Mesendoderm (in vitro differentiated cells): ENCODE results near the gene ADGRD1.

Experiments
- DNase-seq: peaks from one replicate; pipeline ENCODE4 v3.0.0; 2013
- H2AK5ac ChIP-seq: 2 replicates; pipeline ENCODE4 v1.6.1; 2013; ENCODE audit warnings: low read length, inconsistent platforms
- H2BK120ac ChIP-seq: 2 replicates; pipeline ENCODE4 v1.6.1; 2013; ENCODE audit warnings: low read depth, mild to moderate bottlenecking, low read length, moderate library complexity, mixed read lengths
- H2BK15ac ChIP-seq: replicated peaks from 2 replicates; pipeline ENCODE4 v1.6.1; 2013; ENCODE audit warnings: low read depth, mild to moderate bottlenecking, moderate library complexity
- H2BK5ac ChIP-seq: 2 replicates; pipeline ENCODE4 v1.6.1; 2013; ENCODE audit warnings: low read length, inconsistent platforms
- H3K18ac ChIP-seq: 2 replicates; pipeline ENCODE4 v1.6.1; 2013; ENCODE audit warnings: mild to moderate bottlenecking, low read length, mixed read lengths
- H3K23ac ChIP-seq: one replicate; pipeline ENCODE4 v1.6.1; 2013; ENCODE audit warnings: low read length
- H3K27ac ChIP-seq: 2 replicates; pipeline ENCODE4 v1.5.1; 2013; ENCODE audit warnings: low read depth, mild to moderate bottlenecking, inconsistent platforms, low read length, moderate library complexity
- H3K27me3 ChIP-seq: 2 replicates; pipeline ENCODE4 v1.6.1; 2013; ENCODE audit warnings: low read length, control low read depth, mild to moderate bottlenecking, inconsistent platforms; ENCODE audit not compliant: insufficient read depth, poor library complexity
- H3K36me3 ChIP-seq: 2 replicates; pipeline ENCODE4 v1.6.1; 2013; ENCODE audit warnings: low read length, inconsistent platforms; ENCODE audit not compliant: control insufficient read depth, insufficient read depth
- H3K4ac ChIP-seq: one replicate; pipeline ENCODE4 v1.6.1; 2013; ENCODE audit warnings: low read depth, mild to moderate bottlenecking, low read length, moderate library complexity
- H3K4me1 ChIP-seq: 2 replicates; pipeline ENCODE4 v1.6.1; 2013; ENCODE audit warnings: low read depth, low read length, inconsistent platforms; ENCODE audit not compliant: control insufficient read depth
- H3K4me2 ChIP-seq: 2 replicates; pipeline ENCODE4 v1.6.1; 2013; ENCODE audit warnings: low read length
- H3K4me3 ChIP-seq: 2 replicates; pipeline ENCODE4 v1.5.1; 2013; ENCODE audit warnings: mild to moderate bottlenecking, low read length
- H3K56ac ChIP-seq: one replicate; pipeline ENCODE4 v1.6.1; 2013; ENCODE audit warnings: low read length
- H3K79me1 ChIP-seq: 2 replicates; pipeline ENCODE4 v1.6.1; 2013; ENCODE audit warnings: low read length, inconsistent platforms
- H3K79me2 ChIP-seq: 2 replicates; pipeline ENCODE4 v1.6.1; 2013; ENCODE audit warnings: mild to moderate bottlenecking, low read length; ENCODE audit not compliant: control insufficient read depth, insufficient read depth
- H3K9ac ChIP-seq: 2 replicates; pipeline ENCODE4 v1.6.1; 2013; ENCODE audit warnings: low read length, inconsistent platforms
- H4K5ac ChIP-seq: one replicate; pipeline ENCODE4 v1.6.1; 2013; ENCODE audit warnings: low read length
- H4K8ac ChIP-seq: one replicate; pipeline ENCODE4 v1.6.1; 2013; ENCODE audit warnings: low read depth, mild to moderate bottlenecking, control low read depth, low read length, moderate library complexity
- WGBS: extraction: QIAGEN DNeasy Blood & Tissue Kit; methylation state at CpG from one replicate; pipeline ENCODE4 v1.1.7; 2013; ENCODE audit warnings: low lambda C conversion rate, missing lambda C conversion rate; ENCODE audit not compliant: insufficient coverage; ENCODE audit errors: extremely low coverage; 5-methylcytosine and 5-hydroxymethylcytosine counted together

Gene ADGRD1

GRCh38 chr12:131072451-131073230 lies 118.9 kb downstream of the ADGRD1 start:
- H3K4me3 ChIP-seq = no peak overlapping the region
- no peak overlapping the region for H4K8ac ChIP-seq
- H3K18ac ChIP-seq = no peak overlapping the region
- H3K4me1 ChIP-seq = no peaks in the 10 kb centered on the region
- no peaks in the 10 kb centered on the region for H3K36me3 ChIP-seq
- H3K23ac ChIP-seq = no peak overlapping the region
- no peaks in the 10 kb centered on the region for H3K79me1 ChIP-seq
- no peak overlapping the region for H4K5ac ChIP-seq
- no peak for DNase-seq
- no peak overlapping the region for H3K27ac ChIP-seq
- H2BK120ac ChIP-seq = no peak overlapping the region
- no peak overlapping the region for H2BK5ac ChIP-seq
- no peak overlapping the region for H3K56ac ChIP-seq
- H3K27me3 ChIP-seq = no peaks in the 10 kb centered on the region
- no peak overlapping the region for H3K4ac ChIP-seq
- H3K79me2 ChIP-seq = no peaks in the 10 kb centered on the region
- no peak overlapping the region for H2AK5ac ChIP-seq
- no peak overlapping the region for H3K4me2 ChIP-seq
- no CpG with 5 or more reads among the region's 3 CpGs for WGBS
- H3K9ac ChIP-seq = no peak overlapping the region
- no peak overlapping the region for H2BK15ac ChIP-seq

GRCh38 chr12:131074221-131075083 lies 120.7 kb downstream of the ADGRD1 start:
- no peaks in the 10 kb centered on the region for H3K79me1 ChIP-seq
- H2AK5ac ChIP-seq = no peak overlapping the region
- no peak for DNase-seq
- H3K36me3 ChIP-seq = no peaks in the 10 kb centered on the region
- no peak overlapping the region for H3K23ac ChIP-seq
- no peak overlapping the region for H3K4ac ChIP-seq
- H2BK120ac ChIP-seq = no peak overlapping the region
- no peaks in the 10 kb centered on the region for H3K79me2 ChIP-seq
- no peaks in the 10 kb centered on the region for H3K27me3 ChIP-seq
- no peak overlapping the region for H2BK15ac ChIP-seq
- WGBS = no CpG with 5 or more reads among the region's 18 CpGs
- H3K27ac ChIP-seq = no peak overlapping the region
- H2BK5ac ChIP-seq = no peak overlapping the region
- H3K4me2 ChIP-seq = no peak overlapping the region
- H3K56ac ChIP-seq = no peak overlapping the region
- H4K5ac ChIP-seq = no peak overlapping the region
- no peaks in the 10 kb centered on the region for H3K4me1 ChIP-seq
- no peak overlapping the region for H3K9ac ChIP-seq
- H3K18ac ChIP-seq = no peak overlapping the region
- H3K4me3 ChIP-seq = no peak overlapping the region
- no peak overlapping the region for H4K8ac ChIP-seq

GRCh38 chr12:131075194-131075593 lies 121.5 kb downstream of the ADGRD1 start:
- no CpG with 5 or more reads among the region's 6 CpGs for WGBS
- H3K4me3 ChIP-seq = no peak overlapping the region
- no peak overlapping the region for H2BK15ac ChIP-seq
- no peak overlapping the region for H3K27ac ChIP-seq
- no peak overlapping the region for H3K56ac ChIP-seq
- H2AK5ac ChIP-seq = no peak overlapping the region
- no peak overlapping the region for H4K5ac ChIP-seq
- no peaks in the 10 kb centered on the region for H3K36me3 ChIP-seq
- no peak overlapping the region for H3K23ac ChIP-seq
- no peak overlapping the region for H3K18ac ChIP-seq
- no peaks in the 10 kb centered on the region for H3K79me1 ChIP-seq
- H3K4me2 ChIP-seq = no peak overlapping the region
- DNase-seq = no peak
- H2BK120ac ChIP-seq = no peak overlapping the region
- no peaks in the 10 kb centered on the region for H3K4me1 ChIP-seq
- H4K8ac ChIP-seq = no peak overlapping the region
- no peaks in the 10 kb centered on the region for H3K79me2 ChIP-seq
- H2BK5ac ChIP-seq = no peak overlapping the region
- H3K9ac ChIP-seq = no peak overlapping the region
- H3K27me3 ChIP-seq = no peaks in the 10 kb centered on the region
- no peak overlapping the region for H3K4ac ChIP-seq

- Histone ChIP-seq H2BK5ac (no peak overlapping the region), H3K4me2 (no peak overlapping the region), H3K27ac (no peak overlapping the region), H4K8ac (no peak overlapping the region), H3K23ac (no peak overlapping the region), H3K56ac (no peak overlapping the region), H4K5ac (no peak overlapping the region), H2BK15ac (no peak overlapping the region), H2AK5ac (no peak overlapping the region), H3K18ac (no peak overlapping the region), H3K4me1 (no peaks in the 10 kb centered on the region), H3K27me3 (no peaks in the 10 kb centered on the region), H3K9ac (no peak overlapping the region), H3K79me1 (no peaks in the 10 kb centered on the region), H2BK120ac (no peak overlapping the region), H3K79me2 (no peaks in the 10 kb centered on the region), H3K4ac (no peak overlapping the region), H3K4me3 (no peak overlapping the region), H3K36me3 (no peaks in the 10 kb centered on the region)
- DNase-seq = no peak
- no CpG with 5 or more reads among the region's 8 CpGs for WGBS
Measured at GRCh38 chr12:131075611-131076010, 121.9 kb downstream of the ADGRD1 start.

GRCh38 chr12:131076296-131076695 lies 122.6 kb downstream of the ADGRD1 start:
- Histone ChIP-seq H3K36me3 (no peaks in the 10 kb centered on the region), H2AK5ac (no peak overlapping the region), H4K8ac (no peak overlapping the region), H2BK5ac (no peak overlapping the region), H3K23ac (no peak overlapping the region), H3K4me3 (no peak overlapping the region), H3K27ac (no peak overlapping the region), H3K9ac (no peak overlapping the region), H2BK120ac (no peak overlapping the region), H3K79me1 (no peaks in the 10 kb centered on the region), H3K79me2 (no peaks in the 10 kb centered on the region), H3K56ac (no peak overlapping the region), H3K4me1 (no peaks in the 10 kb centered on the region), H3K27me3 (no peaks in the 10 kb centered on the region), H4K5ac (no peak overlapping the region), H3K4me2 (no peak overlapping the region), H3K18ac (no peak overlapping the region), H2BK15ac (no peak overlapping the region), H3K4ac (no peak overlapping the region)
- DNase-seq = no peak
- no CpG with 5 or more reads among the region's 3 CpGs for WGBS
